Measurements from ENCODE around the gene GREB1.

DNA sequence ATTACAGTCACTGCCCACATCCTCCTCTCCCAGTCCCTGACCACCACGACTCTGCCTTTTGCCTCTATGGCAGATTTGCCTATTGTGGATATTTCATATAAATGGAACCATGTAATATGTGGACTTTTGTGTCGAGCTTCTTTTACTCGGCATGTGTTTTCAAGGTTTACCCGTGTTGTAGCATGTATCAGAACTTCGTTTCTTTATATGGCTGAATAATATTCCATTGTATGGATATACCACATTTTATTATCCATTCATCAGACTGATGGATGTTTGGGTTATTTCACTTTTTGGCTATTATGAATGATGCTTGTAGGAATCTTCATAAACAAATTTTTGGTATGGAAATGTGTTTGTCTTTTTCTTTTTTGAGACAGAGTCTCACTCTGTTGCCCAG lies 43.7 kb upstream of the GREB1 start:
- TF ChIP-seq, protein P1, sequence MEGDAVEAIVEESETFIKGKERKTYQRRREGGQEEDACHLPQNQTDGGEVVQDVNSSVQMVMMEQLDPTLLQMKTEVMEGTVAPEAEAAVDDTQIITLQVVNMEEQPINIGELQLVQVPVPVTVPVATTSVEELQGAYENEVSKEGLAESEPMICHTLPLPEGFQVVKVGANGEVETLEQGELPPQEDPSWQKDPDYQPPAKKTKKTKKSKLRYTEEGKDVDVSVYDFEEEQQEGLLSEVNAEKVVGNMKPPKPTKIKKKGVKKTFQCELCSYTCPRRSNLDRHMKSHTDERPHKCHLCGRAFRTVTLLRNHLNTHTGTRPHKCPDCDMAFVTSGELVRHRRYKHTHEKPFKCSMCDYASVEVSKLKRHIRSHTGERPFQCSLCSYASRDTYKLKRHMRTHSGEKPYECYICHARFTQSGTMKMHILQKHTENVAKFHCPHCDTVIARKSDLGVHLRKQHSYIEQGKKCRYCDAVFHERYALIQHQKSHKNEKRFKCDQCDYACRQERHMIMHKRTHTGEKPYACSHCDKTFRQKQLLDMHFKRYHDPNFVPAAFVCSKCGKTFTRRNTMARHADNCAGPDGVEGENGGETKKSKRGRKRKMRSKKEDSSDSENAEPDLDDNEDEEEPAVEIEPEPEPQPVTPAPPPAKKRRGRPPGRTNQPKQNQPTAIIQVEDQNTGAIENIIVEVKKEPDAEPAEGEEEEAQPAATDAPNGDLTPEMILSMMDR (IDR thresholded peaks at IDR 0.05; ENCODE audit: poor library complexity, severe bottlenecking): no peak
- TF ChIP-seq EP300 (conservative IDR thresholded peaks at IDR 0.05; ENCODE audit: poor library complexity, severe bottlenecking) (no peak), POLR2AphosphoS5 (IDR thresholded peaks at IDR 0.05) (no peak), TAF1 (IDR thresholded peaks at IDR 0.05; ENCODE audit: low read depth) (no peak)

Measured in neural cell (in vitro differentiated cells).